GM12878 (cell line): ENCODE measurements around the gene TOR2A. TPM values are rescaled to one million over a fixed set of nuclear protein-coding genes. Genes with fewer than 3 reads are reported as not detected.

Experiments
- ATAC-seq: fragments of 200-7000 bp; cut with Tn5 transposase; 3 replicates; pipeline ENCODE4 v1.9.1; 2020; ENCODE audit warnings: mild to moderate bottlenecking, moderate library complexity
- BruUV-seq: library from RNA; stranded (reverse); fragments of 400-500 nt; replicated peaks from 2 replicates; lab custom pipeline; 2021; lab: Mats Ljungman, UMichigan
- CTCF ChIA-PET: fragments of 300-600 bp; sonication (Branson Sonifier 250); formaldehyde crosslinking; extraction: SDS; loops from one replicate; lab custom pipeline; 2021; ENCODE audit warnings: inconsistent platforms; lab: Yijun Ruan, JAX
- POLR2A ChIA-PET: fragments of 350-600 bp; formaldehyde crosslinking; extraction: SDS; loops from one replicate; lab custom pipeline; 2021; ENCODE audit warnings: inconsistent platforms; lab: Charles Lee
- RAD21 ChIA-PET: fragments of 300-600 bp; sonication (Branson Sonifier 250); formaldehyde crosslinking; loops from one replicate; lab custom pipeline; 2023; ENCODE audit warnings: antibody characterized with exemption; ENCODE audit not compliant: unreplicated experiment; lab: Charles Lee
- SMC1A ChIA-PET: fragments of 300-600 bp; sonication (Branson Sonifier 250); formaldehyde crosslinking; loops from one replicate; lab custom pipeline; 2023; ENCODE audit not compliant: unreplicated experiment, uncharacterized antibody; lab: Charles Lee
- DNase-seq: peaks from one replicate; pipeline ENCODE4 v3.0.0-alpha.2; 2011; ENCODE audit warnings: low read depth, low spot score
- FAIRE-seq: peaks from 3 replicates; lab custom pipeline; 2011; peaks lifted over from hg19 to GRCh38; lab: Jason Lieb, UNC
- H2AFZ ChIP-seq: 2 replicates; pipeline ENCODE4 v1.6.0; 2011; ENCODE audit warnings: low read depth, low read length, control low read depth; ENCODE audit not compliant: control insufficient read depth
- H3K27ac ChIP-seq: 2 replicates; pipeline ENCODE4 v1.5.1; 2011; ENCODE audit warnings: control low read depth; ENCODE audit not compliant: control insufficient read depth, insufficient read depth
- H3K27me3 ChIP-seq, 2 experiments: replicated peaks in 1 of 2; 2 replicates each; pipeline versions ENCODE4 v1.6.0 to v1.6.1; 2011; ENCODE audit warnings: low read length in 1 of 2; ENCODE audit not compliant: control insufficient read depth in 2 of 2, insufficient read depth in 2 of 2
- H3K36me3 ChIP-seq, 2 experiments: 2 replicates each; pipeline ENCODE4 v1.5.1; 2011; ENCODE audit warnings: low read length in 1 of 2; ENCODE audit not compliant: control insufficient read depth in 2 of 2, insufficient read depth in 2 of 2
- H3K4me1 ChIP-seq: 2 replicates; pipeline ENCODE4 v1.6.1; 2011; ENCODE audit warnings: mild to moderate bottlenecking, low read length, moderate library complexity, mixed read lengths; ENCODE audit not compliant: control insufficient read depth, insufficient read depth
- H3K4me2 ChIP-seq: 2 replicates; pipeline ENCODE4 v1.6.0; 2011; ENCODE audit warnings: control low read depth; ENCODE audit not compliant: control insufficient read depth, insufficient read depth
- H3K4me3 ChIP-seq: fragments of 200-600 bp; sonication (generic); 2 replicates; pipeline ENCODE4 v1.5.1; 2016
- H3K79me2 ChIP-seq: 2 replicates; pipeline ENCODE4 v1.6.0; 2011; ENCODE audit warnings: low read length; ENCODE audit not compliant: control insufficient read depth, insufficient read depth
- H3K9ac ChIP-seq: 2 replicates; pipeline ENCODE4 v1.8.0; 2011; ENCODE audit warnings: low read length, control low read depth, mixed read lengths; ENCODE audit not compliant: control insufficient read depth, insufficient read depth
- H3K9me3 ChIP-seq: replicated peaks from 3 replicates; pipeline ENCODE4 v1.5.1; 2011; ENCODE audit warnings: mild to moderate bottlenecking, low read length; ENCODE audit not compliant: control insufficient read depth, insufficient read depth
- H4K20me1 ChIP-seq: 2 replicates; pipeline ENCODE4 v1.6.0; 2011; ENCODE audit not compliant: control insufficient read depth, insufficient read depth
- CBFB ChIP-seq: IDR thresholded peaks from 2 replicates; pipeline ENCODE4 v1.6.1; 2016; ENCODE audit warnings: antibody characterized with exemption, low read depth
- CEBPZ ChIP-seq: fragments of 150-350 bp; IDR thresholded peaks from 2 replicates; pipeline ENCODE4 v1.6.1; 2016; ENCODE audit warnings: low read depth, low read length
- FOS ChIP-seq: IDR thresholded peaks from 3 replicates; pipeline ENCODE4 v1.6.1; 2011; ENCODE audit warnings: borderline replicate concordance; ENCODE audit not compliant: insufficient read length; ENCODE audit errors: extremely low read depth
- KLF5 ChIP-seq: fragments of 450-650 bp; IDR thresholded peaks from 2 replicates; pipeline ENCODE4 v1.6.1; 2014; ENCODE audit warnings: mild to moderate bottlenecking; ENCODE audit not compliant: partially characterized antibody
- MYC ChIP-seq: IDR thresholded peaks from 2 replicates; pipeline ENCODE4 v1.6.1; 2011; ENCODE audit warnings: mild to moderate bottlenecking, low read length, moderate library complexity, inconsistent platforms; ENCODE audit not compliant: insufficient read depth, insufficient replicate concordance, insufficient read length, severe bottlenecking
- NR2F1 ChIP-seq: fragments of 450-650 bp; conservative IDR thresholded peaks from 2 replicates; pipeline ENCODE4 v1.6.1; 2017; ENCODE audit warnings: mild to moderate bottlenecking
- RELA ChIP-seq: fragments of 450-650 bp; IDR thresholded peaks from 2 replicates; pipeline ENCODE4 v1.8.0; 2014; ENCODE audit warnings: borderline replicate concordance; ENCODE audit not compliant: partially characterized antibody
- RUNX3 ChIP-seq: IDR thresholded peaks from 2 replicates; pipeline ENCODE4 v1.6.1; 2012; ENCODE audit warnings: low read length, inconsistent platforms
- SMAD5 ChIP-seq: IDR thresholded peaks from 2 replicates; pipeline ENCODE4 v1.6.1; 2016; ENCODE audit warnings: antibody characterized with exemption, low read depth
- STAT3 ChIP-seq: IDR thresholded peaks from 2 replicates; pipeline ENCODE4 v1.6.1; 2011; ENCODE audit warnings: low read depth, low read length, improper control_type of control experiment
- ZNF217 ChIP-seq: fragments of 450-650 bp; IDR thresholded peaks from 2 replicates; pipeline ENCODE4 v1.6.1; 2017; ENCODE audit warnings: antibody characterized with exemption, mild to moderate bottlenecking
- ZNF24 ChIP-seq: fragments of 450-650 bp; IDR thresholded peaks from 2 replicates; pipeline ENCODE4 v1.6.1; 2017; ENCODE audit warnings: antibody characterized with exemption, mild to moderate bottlenecking
- ZNF384 ChIP-seq: IDR thresholded peaks from 2 replicates; pipeline ENCODE4 v1.6.1; 2012; ENCODE audit warnings: low read depth, mild to moderate bottlenecking, low read length, improper control_type of control experiment, borderline replicate concordance
- WGBS: methylation state at CpG from one replicate; pipeline ENCODE4 v1.1.6; 2016; ENCODE audit warnings: low lambda C conversion rate; ENCODE audit not compliant: insufficient replicate concordance, insufficient coverage; ENCODE audit errors: missing lambda C conversion rate; 5-methylcytosine and 5-hydroxymethylcytosine counted together
- in situ Hi-C: fragments of 300-500 bp; cut with MboI; formaldehyde crosslinking; loops from 9 replicates; pipeline ENCODE4 v1.14.3; 2018; ENCODE audit warnings: mixed read lengths
- intact Hi-C: fragments of 100-400 bp; cut with micrococcal nuclease; formaldehyde crosslinking; loops from one replicate; pipeline ENCODE4 v1.14.2; 2022; ENCODE audit not compliant: unreplicated experiment
- polyA plus RNA-seq, 11 experiments: library from polyadenylated mRNA; depleted of rRNA in 4 of 11; unstranded in 6 of 11; stranded (reverse) in 5 of 11; fragments of >200 nt; fragmentation: Nextera tagmentation in 4 of 11; fragmentation: Illumina TruSeq in 1 of 11; extraction: Ambion mirVana in 4 of 11; extraction: Trizol in 1 of 11; gene quantifications; 1 replicate in 1 of 11; 2 replicates in 10 of 11; pipeline versions ENCODE4 v1.2.1 to v1.2.3, GENCODE V29; 2011 to 2016; ENCODE audit warnings: inconsistent platforms in 2 of 11, missing spikeins in 2 of 11, low read depth in 1 of 11
- total RNA-seq, 4 experiments: library from RNA; depleted of rRNA in 3 of 4; stranded (reverse); fragments of >200 nt in 3 of 4; fragmentation: Illumina TruSeq in 1 of 4; extraction: Trizol in 1 of 4; gene quantifications; 2 replicates each; pipeline versions ENCODE4 v1.2.1 to v1.2.3, GENCODE V29; 2013 to 2021
- TF ChIP-seq, protein P1 (sequence below): IDR thresholded peaks from 2 replicates; pipeline ENCODE4 v1.6.1; 2011; ENCODE audit warnings: low read depth, mild to moderate bottlenecking, low read length, moderate library complexity, borderline replicate concordance; ENCODE audit errors: extremely low read depth

The TOR2A gene
- total and polyA plus RNA-seq, 10 of the 15 experiments (the other 5 are each of a cell fraction or from before 2014, with no cell fraction given), result 0.52 to 23.7 (median 8.5) TPM

DNA sequence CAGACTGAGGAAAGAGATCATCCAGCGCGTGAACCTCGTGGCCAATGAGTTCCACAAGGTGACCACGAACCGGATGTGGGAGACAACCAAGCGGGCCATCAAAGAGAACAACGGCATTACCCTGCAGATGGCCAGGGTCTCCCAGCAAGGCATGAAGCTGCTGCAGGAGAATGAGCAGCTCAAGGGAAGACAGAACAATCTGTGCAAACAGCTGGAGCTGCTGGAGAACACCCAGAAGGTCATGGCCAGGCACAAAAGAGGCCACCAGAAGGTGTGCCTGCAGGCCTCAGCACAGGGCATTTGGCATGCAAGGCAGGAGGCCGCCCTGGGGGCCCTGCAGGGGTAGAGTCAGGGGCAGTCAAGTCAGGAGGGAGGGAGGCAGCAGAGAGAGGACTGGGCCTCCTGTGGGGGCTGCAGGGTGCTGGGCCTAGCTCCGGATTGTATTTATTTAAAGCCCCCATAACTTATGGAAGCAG, 23.8 kb downstream of the TOR2A start:
- no peak overlapping the region for H2AFZ ChIP-seq
- TF ChIP-seq RUNX3 (peak; percentile 67), ZNF24 (no peak), NR2F1 (0 out of 2 replicates have a peak, but pooled peaks have one; percentile 26)
- TF ChIP-seq, all 136 proteins: peak for 2
- Histone ChIP-seq H3K36me3 (no peaks in the 10 kb centered on the region; a peak in 1 of 4 replicates), H3K9me3 (no peaks in the 10 kb centered on the region; the same call in 2 of the 3 replicates), H4K20me1 (no peaks in the 10 kb centered on the region), H3K9ac (no peak overlapping the region), H3K4me1 (peaks cover 6% of the 10 kb centered on the region; the same call in 1 of the 2 replicates), H3K27ac (no peak overlapping the region), H3K79me2 (no peaks in the 10 kb centered on the region), H3K4me2 (no peak overlapping the region), H3K27me3 (no peaks in the 10 kb centered on the region), H3K4me3 (no peak overlapping the region)
- in situ Hi-C loops (no loop called here), intact Hi-C loops (no loop called here)
- DNase-seq (no peak), ATAC-seq (no peak), FAIRE-seq (no peak)
- ChIA-PET SMC1A (no interaction called here), RAD21 (no interaction called here), CTCF (interaction anchor here (1.1 kb wide), 1 partner anchor 199 kb away, joined by 3 read pairs; no protein-coding TSS in a partner anchor), POLR2A (no interaction called here)
- 8% methylated on average over 9 of the region's 9 CpGs for WGBS
- no TSS peak for BruUV-seq

DNA sequence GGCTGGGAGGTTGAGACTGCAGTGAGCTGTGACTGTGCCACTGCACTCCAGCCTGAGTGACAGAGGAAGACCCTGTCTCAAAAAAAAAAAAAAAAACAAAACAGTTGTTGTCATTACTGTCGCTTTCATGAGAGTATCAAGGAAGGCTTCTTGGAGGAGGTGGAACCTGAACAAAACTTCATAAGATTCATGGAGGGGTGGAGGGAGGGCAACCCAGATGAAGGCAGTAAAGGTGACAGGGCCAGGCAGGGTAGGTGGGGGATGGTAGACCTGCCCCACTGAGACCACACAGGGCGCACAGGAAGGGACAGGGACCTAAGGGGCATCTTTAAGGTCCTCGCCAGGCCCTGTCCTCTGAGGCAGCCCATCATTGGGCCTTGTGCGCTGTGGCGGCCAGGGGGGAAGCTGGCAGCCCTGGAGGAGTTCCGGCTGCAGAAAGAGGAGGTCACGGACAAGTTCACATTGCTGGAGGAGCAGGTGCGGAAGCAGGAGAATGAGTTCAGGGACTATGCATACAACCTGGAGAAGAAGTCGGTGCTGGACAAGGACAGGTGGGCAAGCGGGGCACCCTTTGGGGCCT, 24.8 kb downstream of the TOR2A start:
- TF ChIP-seq ZNF384, result no peak
- no peak for TF ChIP-seq MYC
- TF ChIP-seq NR2F1, result no peak
- TF ChIP-seq SMAD5, result no peak
- no peak for TF ChIP-seq KLF5
- no peak for TF ChIP-seq RELA
- no peak for TF ChIP-seq STAT3
- TF ChIP-seq, protein P1, sequence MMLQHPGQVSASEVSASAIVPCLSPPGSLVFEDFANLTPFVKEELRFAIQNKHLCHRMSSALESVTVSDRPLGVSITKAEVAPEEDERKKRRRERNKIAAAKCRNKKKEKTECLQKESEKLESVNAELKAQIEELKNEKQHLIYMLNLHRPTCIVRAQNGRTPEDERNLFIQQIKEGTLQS, result no peak
- no peak for TF ChIP-seq CEBPZ
- no peak for TF ChIP-seq CBFB
- TF ChIP-seq ZNF217, result no peak
- no peak for TF ChIP-seq FOS
- intact Hi-C loops (no loop called here), in situ Hi-C loops (no loop called here)
- no TSS peak for BruUV-seq
- Histone ChIP-seq H4K20me1 (no peaks in the 10 kb centered on the region), H3K4me3 (no peak overlapping the region), H3K27me3 (no peaks in the 10 kb centered on the region; a peak in 1 of 4 replicates), H3K27ac (no peak overlapping the region), H3K36me3 (no peaks in the 10 kb centered on the region; a peak in 1 of 4 replicates), H3K4me1 (peaks cover 3% of the 10 kb centered on the region; the same call in 1 of the 2 replicates), H2AFZ (no peak overlapping the region), H3K79me2 (no peaks in the 10 kb centered on the region), H3K4me2 (no peak overlapping the region), H3K9me3 (no peaks in the 10 kb centered on the region; the same call in 2 of the 3 replicates), H3K9ac (no peak overlapping the region)
- CTCF ChIA-PET, result no interaction called here
- FAIRE-seq, result no peak
- 87% methylated on average over 9 of the region's 10 CpGs for WGBS
- POLR2A ChIA-PET, result interaction anchor here (0.6 kb wide), 1 partner anchor 214 kb away, joined by 4 read pairs; no protein-coding TSS in a partner anchor
- DNase-seq, result no peak
- RAD21 ChIA-PET, result no interaction called here
- SMC1A ChIA-PET, result no interaction called here
- no peak for ATAC-seq
